ENCODE data around the gene PRKN. TPM values are rescaled to one million over a fixed set of nuclear protein-coding genes. Genes with fewer than 3 reads are reported as not detected.

Gene PRKN
- total RNA-seq, 1 donor from 2014 or later = 2.6 TPM

- H3K9me3 ChIP-seq = no peaks in the 10 kb centered on the region
- H3K27ac ChIP-seq = no peak overlapping the region
- no peaks in the 10 kb centered on the region for H3K27me3 ChIP-seq
- no peak for DNase-seq (ENCODE audit: low spot score in 2 of 2)
- intact Hi-C loops (cut with DNase I) = loop anchor here (1.0 kb wide), 1 partner anchor 26 kb away; no protein-coding TSS in a partner anchor
- no peaks in the 10 kb centered on the region for H3K36me3 ChIP-seq
- peak overlapping the region; percentile 24 to 35 for H3K4me3 ChIP-seq
- peaks cover 0 to 4% of the 10 kb centered on the region in 2 donors for H3K4me1 ChIP-seq
- peak in 1 of 3 experiments; percentile 48 for TF ChIP-seq CTCF (IDR thresholded peaks at IDR 0.05)
These were observed 1283.1 kb downstream of the PRKN start for GRCh38 chr6:161444464-161444863.

- H3K4me3 ChIP-seq = no peak overlapping the region
- intact Hi-C loops (cut with DNase I) = loop anchor here (1.0 kb wide), 1 partner anchor 26 kb away; no protein-coding TSS in a partner anchor
- H3K36me3 ChIP-seq = no peaks in the 10 kb centered on the region
- no peaks in the 10 kb centered on the region for H3K9me3 ChIP-seq
- no peaks in the 10 kb centered on the region for H3K27me3 ChIP-seq
- H3K4me1 ChIP-seq = peaks cover 0 to 4% of the 10 kb centered on the region in 2 donors
- no peak for TF ChIP-seq CTCF (IDR thresholded peaks at IDR 0.05)
- no peak overlapping the region for H3K27ac ChIP-seq
- DNase-seq (ENCODE audit: low spot score in 2 of 2) = no peak
These were observed 1283.7 kb downstream of the PRKN start for GRCh38 chr6:161443848-161444247.

- no peak for DNase-seq (ENCODE audit: low spot score in 2 of 2)
- H3K4me1 ChIP-seq = peaks cover 0 to 4% of the 10 kb centered on the region in 2 donors
- no peaks in the 10 kb centered on the region for H3K36me3 ChIP-seq
- no peak for TF ChIP-seq CTCF (IDR thresholded peaks at IDR 0.05)
- H3K27me3 ChIP-seq = no peaks in the 10 kb centered on the region
- no peak overlapping the region for H3K4me3 ChIP-seq
- H3K9me3 ChIP-seq = no peaks in the 10 kb centered on the region
- no peak overlapping the region for H3K27ac ChIP-seq
- intact Hi-C loops (cut with DNase I) = no loop called here
These were observed 1285.1 kb downstream of the PRKN start for GRCh38 chr6:161442420-161442819.

GRCh38 chr6:161440299-161440698 is 1287.3 kb downstream of the PRKN start:
- H3K27ac ChIP-seq = no peak overlapping the region
- no peaks in the 10 kb centered on the region for H3K36me3 ChIP-seq
- intact Hi-C loops (cut with DNase I) = no loop called here
- no peak for DNase-seq (ENCODE audit: low spot score in 2 of 2)
- H3K27me3 ChIP-seq = no peaks in the 10 kb centered on the region
- TF ChIP-seq CTCF (IDR thresholded peaks at IDR 0.05) = no peak
- H3K4me1 ChIP-seq = peaks cover 0 to 4% of the 10 kb centered on the region in 2 donors
- H3K4me3 ChIP-seq = no peak overlapping the region
- H3K9me3 ChIP-seq = no peaks in the 10 kb centered on the region

- intact Hi-C loops (cut with DNase I) = loop anchor here (10.0 kb wide), 1 partner anchor 1286 kb away; the partner anchor contains the start of genes PACRG and PRKN
- Histone ChIP-seq H3K4me3 (peak overlapping the region; percentile 14 to 21), H3K9me3 (no peaks in the 10 kb centered on the region), H3K27me3 (no peaks in the 10 kb centered on the region), H3K36me3 (no peaks in the 10 kb centered on the region), H3K4me1 (peaks cover 0 to 6% of the 10 kb centered on the region in 2 donors), H3K27ac (peak overlapping the region in 1 of 2 donors; percentile 12)
- peak in 1 of 2 donors; percentile 74 for DNase-seq (ENCODE audit: low spot score in 2 of 2)
- no peak for TF ChIP-seq CTCF (IDR thresholded peaks at IDR 0.05)
These were observed 1288.5 kb downstream of the PRKN start for GRCh38 chr6:161439093-161439492.
